ENCODE results near the gene LCE4A.
"Not testable (repeated sequence)": the region's sequence is repeated elsewhere in the genome, so short reads cannot be mapped to it uniquely, and the experiment has no call there.

The LCE4A gene

DNA sequence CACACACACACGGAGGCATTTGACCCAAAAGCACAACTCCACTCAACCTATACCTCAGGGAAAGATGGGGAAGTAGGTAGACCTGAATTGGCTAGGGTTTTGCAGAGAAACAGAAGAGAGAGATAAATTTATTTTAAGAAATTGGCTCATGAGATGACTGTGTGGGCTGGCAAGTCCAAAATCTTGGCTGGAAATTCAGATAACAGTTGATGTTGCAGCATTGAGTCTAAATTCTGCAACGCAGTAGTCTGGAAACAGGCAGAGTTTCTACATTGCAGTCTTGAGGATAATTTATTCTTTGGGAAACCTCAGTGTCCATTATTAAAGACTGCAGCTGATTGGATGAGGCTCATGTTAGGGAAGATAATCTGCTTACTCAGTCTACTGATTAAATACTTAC, 26.3 kb upstream of the LCE4A start:
- Histone ChIP-seq H3K9me3 (ENCODE audit: control insufficient read depth, insufficient read depth, low read length) (no peaks in the 10 kb centered on the region), H3K9me2 (replicated peaks; ENCODE audit: control insufficient read depth, low read length) (no peaks in the 10 kb centered on the region), H3K27me3 (ENCODE audit: control insufficient read depth, low read length) (peaks cover 2% of the 10 kb centered on the region; the same call in 1 of the 2 replicates), H4K20me1 (ENCODE audit: control insufficient read depth, insufficient read depth, low read depth, low read length) (no peaks in the 10 kb centered on the region), H3K4me3 (ENCODE audit: low read length) (no peak overlapping the region), H3K4me2 (ENCODE audit: low read length) (no peak overlapping the region), H3K27ac (ENCODE audit: low read depth, low read length) (no peak overlapping the region), H3K4me1 (ENCODE audit: control insufficient read depth, low read length) (no peaks in the 10 kb centered on the region), H3F3A (ENCODE audit: control insufficient read depth, insufficient read depth) (no peaks in the 10 kb centered on the region), H3K79me2 (ENCODE audit: control insufficient read depth, low read length) (no peaks in the 10 kb centered on the region), H3K36me3 (ENCODE audit: control insufficient read depth, low read length) (no peaks in the 10 kb centered on the region)
- TF ChIP-seq, protein P1, sequence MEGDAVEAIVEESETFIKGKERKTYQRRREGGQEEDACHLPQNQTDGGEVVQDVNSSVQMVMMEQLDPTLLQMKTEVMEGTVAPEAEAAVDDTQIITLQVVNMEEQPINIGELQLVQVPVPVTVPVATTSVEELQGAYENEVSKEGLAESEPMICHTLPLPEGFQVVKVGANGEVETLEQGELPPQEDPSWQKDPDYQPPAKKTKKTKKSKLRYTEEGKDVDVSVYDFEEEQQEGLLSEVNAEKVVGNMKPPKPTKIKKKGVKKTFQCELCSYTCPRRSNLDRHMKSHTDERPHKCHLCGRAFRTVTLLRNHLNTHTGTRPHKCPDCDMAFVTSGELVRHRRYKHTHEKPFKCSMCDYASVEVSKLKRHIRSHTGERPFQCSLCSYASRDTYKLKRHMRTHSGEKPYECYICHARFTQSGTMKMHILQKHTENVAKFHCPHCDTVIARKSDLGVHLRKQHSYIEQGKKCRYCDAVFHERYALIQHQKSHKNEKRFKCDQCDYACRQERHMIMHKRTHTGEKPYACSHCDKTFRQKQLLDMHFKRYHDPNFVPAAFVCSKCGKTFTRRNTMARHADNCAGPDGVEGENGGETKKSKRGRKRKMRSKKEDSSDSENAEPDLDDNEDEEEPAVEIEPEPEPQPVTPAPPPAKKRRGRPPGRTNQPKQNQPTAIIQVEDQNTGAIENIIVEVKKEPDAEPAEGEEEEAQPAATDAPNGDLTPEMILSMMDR (IDR thresholded peaks at IDR 0.05; ENCODE audit: low read depth, low read length, poor library complexity, severe bottlenecking), result no peak
- TF ChIP-seq EZH2phosphoT487 (IDR thresholded peaks at IDR 0.05; ENCODE audit: borderline replicate concordance, low read length), result no peak

DNA sequence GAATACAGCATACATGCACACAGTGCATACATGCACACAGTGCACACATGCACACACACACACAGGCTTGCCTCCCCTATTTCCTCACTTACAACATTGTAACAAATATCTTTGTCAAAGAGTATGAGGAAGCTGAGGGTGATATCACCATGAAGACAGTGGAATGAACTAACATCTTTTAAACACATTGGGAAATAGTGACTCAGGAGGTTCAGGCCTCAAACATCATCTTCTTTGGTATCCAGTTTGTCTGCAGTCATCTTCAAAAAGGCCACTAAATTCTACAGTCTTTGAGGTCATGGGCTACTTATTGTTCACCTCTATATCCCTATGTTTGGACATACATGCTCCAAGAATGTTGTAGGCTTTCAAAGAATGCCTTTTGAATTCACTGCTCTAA, 24.1 kb upstream of the LCE4A start:
- H3K9me3 ChIP-seq (ENCODE audit: control insufficient read depth, insufficient read depth, low read length), result no peaks in the 10 kb centered on the region
- TF ChIP-seq, protein P1 (IDR thresholded peaks at IDR 0.05; ENCODE audit: low read depth, low read length, poor library complexity, severe bottlenecking), result no peak
- TF ChIP-seq EZH2phosphoT487 (IDR thresholded peaks at IDR 0.05; ENCODE audit: borderline replicate concordance, low read length), result no peak

DNA sequence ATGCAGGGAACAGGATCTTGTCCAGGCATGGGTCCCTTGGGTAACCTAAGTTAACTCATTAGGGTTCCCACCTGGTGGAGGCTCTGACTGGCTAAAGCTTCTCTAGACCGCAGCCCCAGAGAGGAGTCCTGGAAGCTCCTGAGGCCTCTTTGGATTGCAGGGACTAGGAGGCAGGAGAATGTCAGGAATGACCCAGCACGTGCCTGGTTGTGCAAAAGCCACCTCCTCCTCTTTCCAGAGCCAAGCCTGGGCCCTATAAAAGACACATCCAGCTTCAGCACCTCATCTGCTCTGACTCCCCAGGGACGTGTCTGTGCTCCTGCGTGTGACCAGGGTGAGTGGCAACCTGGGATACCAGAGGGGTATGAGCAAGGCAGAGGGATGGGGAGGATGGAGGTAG, 22.1 kb upstream of the LCE4A start, which contains the start of gene LCE2B:
TSS of gene LCE2B (plus strand) at position 301 of the 400 bp plus-strand sequence. CDS start 721 bp downstream, outside the sequence.
- not testable (repeated sequence) for H3F3A ChIP-seq (ENCODE audit: control insufficient read depth, insufficient read depth); H3K4me2 ChIP-seq (ENCODE audit: low read length); H3K4me1 ChIP-seq (ENCODE audit: control insufficient read depth, low read length); H3K9me3 ChIP-seq (ENCODE audit: control insufficient read depth, insufficient read depth, low read length); H4K20me1 ChIP-seq (ENCODE audit: control insufficient read depth, insufficient read depth, low read depth, low read length); H3K27ac ChIP-seq (ENCODE audit: low read depth, low read length); H3K9me2 ChIP-seq (replicated peaks; ENCODE audit: control insufficient read depth, low read length); H3K36me3 ChIP-seq (ENCODE audit: control insufficient read depth, low read length); H3K27me3 ChIP-seq (ENCODE audit: control insufficient read depth, low read length); H3K79me2 ChIP-seq (ENCODE audit: control insufficient read depth, low read length); H3K4me3 ChIP-seq (ENCODE audit: low read length)

More for the DNA sequence above, 24.1 kb upstream of the LCE4A start:
- no peak overlapping the region for H3K4me3 ChIP-seq (ENCODE audit: low read length)
- peaks cover 2% of the 10 kb centered on the region; the same call in 1 of the 2 replicates for H3K27me3 ChIP-seq (ENCODE audit: control insufficient read depth, low read length)
- no peaks in the 10 kb centered on the region for H3K4me1 ChIP-seq (ENCODE audit: control insufficient read depth, low read length)
- no peaks in the 10 kb centered on the region for H3K36me3 ChIP-seq (ENCODE audit: control insufficient read depth, low read length)
- no peak overlapping the region for H3K4me2 ChIP-seq (ENCODE audit: low read length)
- no peaks in the 10 kb centered on the region for H3K79me2 ChIP-seq (ENCODE audit: control insufficient read depth, low read length)
- no peaks in the 10 kb centered on the region for H4K20me1 ChIP-seq (ENCODE audit: control insufficient read depth, insufficient read depth, low read depth, low read length)
- no peak overlapping the region for H3K27ac ChIP-seq (ENCODE audit: low read depth, low read length)
- no peaks in the 10 kb centered on the region for H3K9me2 ChIP-seq (replicated peaks; ENCODE audit: control insufficient read depth, low read length)
- no peaks in the 10 kb centered on the region for H3F3A ChIP-seq (ENCODE audit: control insufficient read depth, insufficient read depth)

DNA sequence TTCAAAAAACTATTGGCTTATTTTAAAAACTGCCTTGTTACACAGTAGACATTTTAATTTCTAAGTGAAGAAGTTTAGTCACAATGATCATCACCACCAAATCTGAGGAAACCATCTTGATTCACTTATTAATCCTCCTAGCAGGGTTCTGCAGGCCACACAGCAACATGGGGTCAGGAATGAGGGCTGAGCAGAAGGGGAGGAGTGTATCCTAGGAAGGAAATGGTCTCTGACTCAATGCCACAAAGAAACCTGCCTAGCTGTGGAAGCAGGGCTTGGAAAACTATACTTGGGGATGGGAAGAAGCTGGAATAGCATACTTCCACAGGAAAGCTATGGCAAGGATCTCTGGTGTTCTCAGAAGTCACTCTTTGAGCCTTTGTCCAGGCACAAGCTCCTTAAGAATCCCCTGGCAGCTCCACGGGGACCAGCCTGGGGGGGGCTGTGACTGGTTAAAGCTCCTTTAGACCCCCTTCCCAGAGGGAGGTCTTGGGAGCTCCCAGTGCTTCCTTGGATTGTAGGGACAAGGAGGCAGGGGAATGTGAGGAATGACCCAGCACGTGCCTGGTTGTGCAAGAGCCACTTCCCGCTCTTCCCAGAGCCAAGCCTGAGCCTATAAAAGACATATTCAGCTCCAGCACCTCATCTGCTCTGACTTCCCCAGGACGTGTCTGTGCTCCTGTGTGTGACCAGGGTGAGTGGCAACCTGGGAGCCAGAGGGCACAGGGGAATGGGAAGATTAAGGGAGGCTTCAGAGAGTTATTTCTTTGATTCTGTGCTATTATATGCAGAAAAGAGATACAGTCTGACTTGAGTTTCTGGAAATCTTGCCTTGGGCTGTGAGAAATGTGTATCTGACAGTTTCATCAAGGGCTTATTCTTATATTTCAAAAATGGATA, 10.0 kb upstream of the LCE4A start, which contains the start of gene LCE2A:
TSS of gene LCE2A (plus strand) at position 645 of the 900 bp plus-strand sequence. CDS start 557 bp downstream, outside the sequence.
- H3K9me3 ChIP-seq (ENCODE audit: control insufficient read depth, insufficient read depth, low read length), result no peaks in the 10 kb centered on the region
- H3K4me2 ChIP-seq (ENCODE audit: low read length), result no peak within 1 kb of the TSS
- H3F3A ChIP-seq (ENCODE audit: control insufficient read depth, insufficient read depth), result no peaks in the 10 kb centered on the region
- no peaks in the 10 kb centered on the region for H3K79me2 ChIP-seq (ENCODE audit: control insufficient read depth, low read length)
- TF ChIP-seq EZH2phosphoT487 (IDR thresholded peaks at IDR 0.05; ENCODE audit: borderline replicate concordance, low read length), result no peak
- TF ChIP-seq, protein P1 (IDR thresholded peaks at IDR 0.05; ENCODE audit: low read depth, low read length, poor library complexity, severe bottlenecking), result no peak
- no peaks in the 10 kb centered on the region for H3K36me3 ChIP-seq (ENCODE audit: control insufficient read depth, low read length)
- H4K20me1 ChIP-seq (ENCODE audit: control insufficient read depth, insufficient read depth, low read depth, low read length), result no peaks in the 10 kb centered on the region
- no peaks in the 10 kb centered on the region for H3K9me2 ChIP-seq (replicated peaks; ENCODE audit: control insufficient read depth, low read length)
- H3K27ac ChIP-seq (ENCODE audit: low read depth, low read length), result no peak within 1 kb of the TSS
- no peaks in the 10 kb centered on the region for H3K27me3 ChIP-seq (ENCODE audit: control insufficient read depth, low read length)
- H3K4me3 ChIP-seq (ENCODE audit: low read length), result no peak within 1 kb of the TSS
- H3K4me1 ChIP-seq (ENCODE audit: control insufficient read depth, low read length), result no peaks in the 10 kb centered on the region

Data from DOHH2 (cell line).